ENCODE results near the gene GMCL2. TPM values are rescaled to one million over a fixed set of nuclear protein-coding genes. Genes with fewer than 3 reads are reported as not detected.

GMCL2 gene
- total RNA-seq, 1 experiment from 2014 or later, result not detected

DNA sequence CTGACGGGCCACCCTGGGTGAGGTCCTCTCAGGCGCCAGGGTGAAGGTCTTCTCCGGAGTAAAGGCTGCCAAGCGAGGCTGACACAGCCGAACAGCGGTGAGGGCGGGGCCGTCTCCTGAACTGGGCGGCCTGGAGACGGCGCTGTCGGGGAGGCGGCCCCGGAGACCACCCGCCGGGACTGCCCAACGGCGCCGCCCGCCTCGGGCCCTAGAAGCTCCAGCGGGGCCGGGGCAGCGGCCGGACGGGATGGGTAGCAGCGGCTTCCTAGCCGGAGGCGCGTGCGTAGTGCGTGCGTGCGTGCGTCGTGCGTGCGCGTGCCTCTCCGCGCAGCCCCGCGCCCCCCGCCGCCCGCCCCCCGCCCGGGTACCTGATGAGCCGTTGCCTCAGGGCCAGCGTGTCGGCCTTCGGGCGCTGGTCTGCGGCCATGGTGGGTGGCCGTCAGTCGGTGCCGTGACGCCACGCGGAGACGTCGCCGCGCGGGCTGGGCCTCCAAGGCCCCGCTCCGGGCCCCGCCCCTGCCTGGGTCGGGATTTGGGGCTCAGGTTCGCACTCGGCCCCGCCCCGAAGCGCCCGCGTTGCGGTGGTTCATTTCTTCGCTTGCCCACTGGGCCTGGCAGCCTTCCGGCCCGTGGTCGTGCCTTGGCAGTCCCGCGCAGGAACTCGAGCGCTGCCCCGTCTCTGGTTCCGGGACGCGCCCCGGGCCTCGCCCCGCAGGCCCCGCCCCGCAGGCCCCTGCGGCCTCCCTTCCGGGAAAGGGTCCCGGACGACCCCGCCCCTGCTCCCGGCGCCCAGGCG lies 45.2 kb upstream of the GMCL2 start, which contains the start of gene PHYKPL (continued):
- TF ChIP-seq ZNF512 (CRISPR knock-in tag; IDR thresholded peaks at IDR 0.05; ENCODE audit: borderline replicate concordance) (no peak), JAZF1 (CRISPR knock-in tag; IDR thresholded peaks at IDR 0.05) (no peak), ZSCAN18 (CRISPR knock-in tag; IDR thresholded peaks at IDR 0.05) (no peak), OVOL2 (CRISPR knock-in tag; IDR thresholded peaks at IDR 0.05; ENCODE audit: borderline replicate concordance) (no peak), RELA (CRISPR knock-in tag; IDR thresholded peaks at IDR 0.05; ENCODE audit: borderline replicate concordance) (peak; percentile 17; the same call in 1 of the 2 replicates), CBFB (CRISPR knock-in tag; IDR thresholded peaks at IDR 0.05; ENCODE audit: low read depth) (0 out of 2 replicates have a peak, but pooled peaks have one; percentile 21), NFYB (CRISPR knock-in tag; conservative IDR thresholded peaks at IDR 0.05; ENCODE audit: low read depth) (no peak), TEAD4 (CRISPR knock-in tag; IDR thresholded peaks at IDR 0.05) (no peak), NR2C2 (CRISPR knock-in tag; IDR thresholded peaks at IDR 0.05) (no peak), E2F1 (CRISPR knock-in tag; IDR thresholded peaks at IDR 0.05) (no peak), TCF7 (CRISPR knock-in tag; IDR thresholded peaks at IDR 0.05; ENCODE audit: low read depth) (no peak), RORB (CRISPR knock-in tag; IDR thresholded peaks at IDR 0.05) (no peak), ETV6 (CRISPR knock-in tag; IDR thresholded peaks at IDR 0.05) (peak; percentile 82; the same call in 1 of the 2 replicates)
- TF ChIP-seq, protein P1, sequence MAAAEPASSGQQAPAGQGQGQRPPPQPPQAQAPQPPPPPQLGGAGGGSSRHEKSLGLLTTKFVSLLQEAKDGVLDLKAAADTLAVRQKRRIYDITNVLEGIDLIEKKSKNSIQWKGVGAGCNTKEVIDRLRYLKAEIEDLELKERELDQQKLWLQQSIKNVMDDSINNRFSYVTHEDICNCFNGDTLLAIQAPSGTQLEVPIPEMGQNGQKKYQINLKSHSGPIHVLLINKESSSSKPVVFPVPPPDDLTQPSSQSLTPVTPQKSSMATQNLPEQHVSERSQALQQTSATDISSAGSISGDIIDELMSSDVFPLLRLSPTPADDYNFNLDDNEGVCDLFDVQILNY (CRISPR knock-in tag; IDR thresholded peaks at IDR 0.05), result peak; percentile 31; the same call in 1 of the 2 replicates
- TF ChIP-seq, protein P2, sequence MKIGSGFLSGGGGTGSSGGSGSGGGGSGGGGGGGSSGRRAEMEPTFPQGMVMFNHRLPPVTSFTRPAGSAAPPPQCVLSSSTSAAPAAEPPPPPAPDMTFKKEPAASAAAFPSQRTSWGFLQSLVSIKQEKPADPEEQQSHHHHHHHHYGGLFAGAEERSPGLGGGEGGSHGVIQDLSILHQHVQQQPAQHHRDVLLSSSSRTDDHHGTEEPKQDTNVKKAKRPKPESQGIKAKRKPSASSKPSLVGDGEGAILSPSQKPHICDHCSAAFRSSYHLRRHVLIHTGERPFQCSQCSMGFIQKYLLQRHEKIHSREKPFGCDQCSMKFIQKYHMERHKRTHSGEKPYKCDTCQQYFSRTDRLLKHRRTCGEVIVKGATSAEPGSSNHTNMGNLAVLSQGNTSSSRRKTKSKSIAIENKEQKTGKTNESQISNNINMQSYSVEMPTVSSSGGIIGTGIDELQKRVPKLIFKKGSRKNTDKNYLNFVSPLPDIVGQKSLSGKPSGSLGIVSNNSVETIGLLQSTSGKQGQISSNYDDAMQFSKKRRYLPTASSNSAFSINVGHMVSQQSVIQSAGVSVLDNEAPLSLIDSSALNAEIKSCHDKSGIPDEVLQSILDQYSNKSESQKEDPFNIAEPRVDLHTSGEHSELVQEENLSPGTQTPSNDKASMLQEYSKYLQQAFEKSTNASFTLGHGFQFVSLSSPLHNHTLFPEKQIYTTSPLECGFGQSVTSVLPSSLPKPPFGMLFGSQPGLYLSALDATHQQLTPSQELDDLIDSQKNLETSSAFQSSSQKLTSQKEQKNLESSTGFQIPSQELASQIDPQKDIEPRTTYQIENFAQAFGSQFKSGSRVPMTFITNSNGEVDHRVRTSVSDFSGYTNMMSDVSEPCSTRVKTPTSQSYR (CRISPR knock-in tag; IDR thresholded peaks at IDR 0.05), result no peak
- TF ChIP-seq, protein P3, sequence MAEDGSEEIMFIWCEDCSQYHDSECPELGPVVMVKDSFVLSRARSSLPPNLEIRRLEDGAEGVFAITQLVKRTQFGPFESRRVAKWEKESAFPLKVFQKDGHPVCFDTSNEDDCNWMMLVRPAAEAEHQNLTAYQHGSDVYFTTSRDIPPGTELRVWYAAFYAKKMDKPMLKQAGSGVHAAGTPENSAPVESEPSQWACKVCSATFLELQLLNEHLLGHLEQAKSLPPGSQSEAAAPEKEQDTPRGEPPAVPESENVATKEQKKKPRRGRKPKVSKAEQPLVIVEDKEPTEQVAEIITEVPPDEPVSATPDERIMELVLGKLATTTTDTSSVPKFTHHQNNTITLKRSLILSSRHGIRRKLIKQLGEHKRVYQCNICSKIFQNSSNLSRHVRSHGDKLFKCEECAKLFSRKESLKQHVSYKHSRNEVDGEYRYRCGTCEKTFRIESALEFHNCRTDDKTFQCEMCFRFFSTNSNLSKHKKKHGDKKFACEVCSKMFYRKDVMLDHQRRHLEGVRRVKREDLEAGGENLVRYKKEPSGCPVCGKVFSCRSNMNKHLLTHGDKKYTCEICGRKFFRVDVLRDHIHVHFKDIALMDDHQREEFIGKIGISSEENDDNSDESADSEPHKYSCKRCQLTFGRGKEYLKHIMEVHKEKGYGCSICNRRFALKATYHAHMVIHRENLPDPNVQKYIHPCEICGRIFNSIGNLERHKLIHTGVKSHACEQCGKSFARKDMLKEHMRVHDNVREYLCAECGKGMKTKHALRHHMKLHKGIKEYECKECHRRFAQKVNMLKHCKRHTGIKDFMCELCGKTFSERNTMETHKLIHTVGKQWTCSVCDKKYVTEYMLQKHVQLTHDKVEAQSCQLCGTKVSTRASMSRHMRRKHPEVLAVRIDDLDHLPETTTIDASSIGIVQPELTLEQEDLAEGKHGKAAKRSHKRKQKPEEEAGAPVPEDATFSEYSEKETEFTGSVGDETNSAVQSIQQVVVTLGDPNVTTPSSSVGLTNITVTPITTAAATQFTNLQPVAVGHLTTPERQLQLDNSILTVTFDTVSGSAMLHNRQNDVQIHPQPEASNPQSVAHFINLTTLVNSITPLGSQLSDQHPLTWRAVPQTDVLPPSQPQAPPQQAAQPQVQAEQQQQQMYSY (CRISPR knock-in tag; IDR thresholded peaks at IDR 0.05), result 0 out of 2 replicates have a peak, but pooled peaks have one; percentile 6
- TF ChIP-seq, protein P4, sequence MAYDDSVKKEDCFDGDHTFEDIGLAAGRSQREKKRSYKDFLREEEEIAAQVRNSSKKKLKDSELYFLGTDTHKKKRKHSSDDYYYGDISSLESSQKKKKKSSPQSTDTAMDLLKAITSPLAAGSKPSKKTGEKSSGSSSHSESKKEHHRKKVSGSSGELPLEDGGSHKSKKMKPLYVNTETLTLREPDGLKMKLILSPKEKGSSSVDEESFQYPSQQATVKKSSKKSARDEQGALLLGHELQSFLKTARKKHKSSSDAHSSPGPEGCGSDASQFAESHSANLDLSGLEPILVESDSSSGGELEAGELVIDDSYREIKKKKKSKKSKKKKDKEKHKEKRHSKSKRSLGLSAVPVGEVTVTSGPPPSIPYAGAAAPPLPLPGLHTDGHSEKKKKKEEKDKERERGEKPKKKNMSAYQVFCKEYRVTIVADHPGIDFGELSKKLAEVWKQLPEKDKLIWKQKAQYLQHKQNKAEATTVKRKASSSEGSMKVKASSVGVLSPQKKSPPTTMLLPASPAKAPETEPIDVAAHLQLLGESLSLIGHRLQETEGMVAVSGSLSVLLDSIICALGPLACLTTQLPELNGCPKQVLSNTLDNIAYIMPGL (CRISPR knock-in tag; IDR thresholded peaks at IDR 0.05), result peak; percentile 83; the same call in 1 of the 2 replicates
- TF ChIP-seq, protein P5, sequence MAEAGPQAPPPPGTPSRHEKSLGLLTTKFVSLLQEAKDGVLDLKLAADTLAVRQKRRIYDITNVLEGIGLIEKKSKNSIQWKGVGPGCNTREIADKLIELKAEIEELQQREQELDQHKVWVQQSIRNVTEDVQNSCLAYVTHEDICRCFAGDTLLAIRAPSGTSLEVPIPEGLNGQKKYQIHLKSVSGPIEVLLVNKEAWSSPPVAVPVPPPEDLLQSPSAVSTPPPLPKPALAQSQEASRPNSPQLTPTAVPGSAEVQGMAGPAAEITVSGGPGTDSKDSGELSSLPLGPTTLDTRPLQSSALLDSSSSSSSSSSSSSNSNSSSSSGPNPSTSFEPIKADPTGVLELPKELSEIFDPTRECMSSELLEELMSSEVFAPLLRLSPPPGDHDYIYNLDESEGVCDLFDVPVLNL (CRISPR knock-in tag; IDR thresholded peaks at IDR 0.05; ENCODE audit: borderline replicate concordance, low read depth), result no peak

All from WTC11 (cell line).